ENCODE data around the gene PPP2R3B. TPM values are rescaled to one million over a fixed set of nuclear protein-coding genes. Genes with fewer than 3 reads are reported as not detected.
"Not testable (repeated sequence)": the region's sequence is repeated elsewhere in the genome, so short reads cannot be mapped to it uniquely, and the experiment has no call there.

The PPP2R3B gene
- total and polyA plus RNA-seq, 9 donors = 144 to 285 (median 257) TPM

DNA sequence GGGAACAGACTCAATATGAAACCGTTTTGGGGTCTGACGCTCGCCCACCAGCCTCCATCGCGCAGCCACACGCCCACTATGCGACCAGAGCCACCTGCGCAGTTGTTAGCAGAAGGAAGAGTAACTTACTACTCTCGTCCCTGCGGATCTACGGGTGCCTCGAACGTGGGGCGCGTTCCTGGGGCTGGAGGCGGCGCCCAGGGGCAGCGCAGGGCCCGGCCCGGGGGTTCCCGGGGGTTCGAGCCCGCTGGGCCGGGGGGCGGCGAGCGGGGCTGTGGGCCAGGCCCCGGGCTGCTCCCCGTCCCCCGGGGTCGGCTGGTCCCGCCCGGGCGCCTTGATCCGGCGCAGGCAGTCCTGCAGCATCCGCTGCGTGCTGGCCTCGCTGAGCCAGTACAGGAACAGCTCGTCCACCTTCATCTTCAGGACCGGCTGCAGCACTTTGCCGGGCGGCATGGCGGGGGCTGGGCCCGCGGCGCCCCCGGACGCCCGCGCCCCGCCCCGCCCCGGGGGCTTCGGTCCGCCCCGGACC lies 404 bp downstream of the PPP2R3B start:
- Histone ChIP-seq H3K27me3 (ENCODE audit: control insufficient read depth, insufficient read depth, low read length) (no peaks in the 10 kb centered on the region), H3K9me3 (replicated peaks; ENCODE audit: control insufficient read depth, low read depth, low read length) (no peaks in the 10 kb centered on the region), H3K36me3 (ENCODE audit: control insufficient read depth, insufficient read depth, low read length) (peaks cover 2% of the 10 kb centered on the region), H3K4me1 (ENCODE audit: control insufficient read depth, insufficient read depth, low read length) (peaks cover 6% of the 10 kb centered on the region), H3K4me3 (ENCODE audit: low read length) (peak overlapping the region; percentile 90), H3K27ac (ENCODE audit: low read length) (no peak overlapping the region)
- DNase-seq = peak; percentile 22
- under 1% methylated on average over 52 of the region's 57 CpGs for WGBS (ENCODE audit: insufficient coverage)

DNA sequence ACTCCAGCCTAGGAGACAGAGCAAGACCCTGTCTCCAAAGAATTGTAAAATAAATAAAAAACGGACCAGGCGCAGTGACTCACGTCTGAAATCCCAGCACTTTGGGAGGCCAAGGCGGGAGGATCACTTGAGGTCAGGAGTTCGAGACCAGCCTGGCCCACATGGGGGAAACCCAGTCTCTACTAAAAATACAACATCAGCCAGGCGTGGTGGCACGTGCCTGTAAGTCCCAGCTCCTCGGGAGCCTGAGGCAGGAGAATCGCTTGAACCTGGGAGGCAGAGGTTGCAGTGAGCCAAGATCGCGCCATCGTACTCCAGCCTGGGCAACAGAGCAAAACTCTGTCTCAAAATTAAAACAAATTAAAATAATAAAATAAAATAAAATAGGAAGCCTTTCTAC lies 971 bp downstream of the PPP2R3B start:
- not testable (repeated sequence) for DNase-seq; H3K4me1 ChIP-seq (ENCODE audit: control insufficient read depth, insufficient read depth, low read length); H3K27me3 ChIP-seq (ENCODE audit: control insufficient read depth, insufficient read depth, low read length); H3K36me3 ChIP-seq (ENCODE audit: control insufficient read depth, insufficient read depth, low read length); H3K27ac ChIP-seq (ENCODE audit: low read length); H3K9me3 ChIP-seq (replicated peaks; ENCODE audit: control insufficient read depth, low read depth, low read length)
- 64% methylated on average over 9 of the region's 12 CpGs for WGBS (ENCODE audit: insufficient coverage)
- peak overlapping the region; percentile 90 for H3K4me3 ChIP-seq (ENCODE audit: low read length)

DNA sequence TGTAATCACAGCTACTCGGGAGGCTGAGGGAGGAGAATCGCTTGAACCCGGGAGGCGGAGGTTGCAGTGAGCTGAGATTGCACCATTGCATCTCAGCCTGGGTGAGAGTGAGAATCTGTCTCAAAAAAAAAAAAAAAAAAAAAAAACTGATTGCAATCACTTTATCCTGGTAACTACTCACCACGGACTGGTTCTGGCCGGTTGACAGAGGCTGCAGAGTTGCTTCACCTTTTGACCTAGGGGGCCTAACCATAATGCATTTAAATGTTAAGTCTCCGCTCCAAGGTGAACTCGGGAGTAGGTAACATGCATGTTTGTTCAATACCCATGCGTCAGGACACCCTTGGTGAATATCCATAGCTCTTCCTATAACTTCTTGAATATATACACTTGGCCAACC lies 1.8 kb downstream of the PPP2R3B start:
- Histone ChIP-seq H3K27me3 (ENCODE audit: control insufficient read depth, insufficient read depth, low read length) (no peaks in the 10 kb centered on the region), H3K27ac (ENCODE audit: low read length) (no peak overlapping the region), H3K9me3 (replicated peaks; ENCODE audit: control insufficient read depth, low read depth, low read length) (no peaks in the 10 kb centered on the region), H3K4me1 (ENCODE audit: control insufficient read depth, insufficient read depth, low read length) (peaks cover 6% of the 10 kb centered on the region), H3K4me3 (ENCODE audit: low read length) (no peak overlapping the region), H3K36me3 (ENCODE audit: control insufficient read depth, insufficient read depth, low read length) (peaks cover 2% of the 10 kb centered on the region)
- no peak for DNase-seq
- WGBS (ENCODE audit: insufficient coverage) = 76% methylated on average over 5 of the region's 9 CpGs

DNA sequence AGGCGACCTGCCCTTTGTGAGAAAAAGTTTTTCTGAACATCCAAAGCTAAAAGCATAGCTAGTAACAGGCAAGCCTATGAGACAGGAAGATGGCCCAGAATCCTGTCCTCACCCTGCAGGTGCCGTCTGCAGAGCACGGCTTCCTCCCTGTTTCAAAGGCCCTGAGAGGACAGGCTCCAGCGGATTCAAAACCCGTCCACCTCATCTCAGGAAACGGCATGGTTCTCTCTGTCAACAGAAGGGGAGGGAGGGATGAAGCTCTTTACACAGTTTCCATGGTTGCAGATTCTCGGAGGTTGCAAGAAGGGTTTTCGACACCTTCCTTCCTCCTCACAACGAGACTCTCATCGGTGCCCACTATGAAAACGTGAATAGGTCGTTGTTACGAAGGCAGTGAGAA lies 8.3 kb downstream of the PPP2R3B start:
- Histone ChIP-seq H3K27ac (ENCODE audit: low read length) (no peak overlapping the region), H3K4me1 (ENCODE audit: control insufficient read depth, insufficient read depth, low read length) (peaks cover 17% of the 10 kb centered on the region), H3K36me3 (ENCODE audit: control insufficient read depth, insufficient read depth, low read length) (peaks cover 2% of the 10 kb centered on the region), H3K27me3 (ENCODE audit: control insufficient read depth, insufficient read depth, low read length) (peaks cover 21% of the 10 kb centered on the region), H3K4me3 (ENCODE audit: low read length) (no peak overlapping the region), H3K9me3 (replicated peaks; ENCODE audit: control insufficient read depth, low read depth, low read length) (no peaks in the 10 kb centered on the region)
- WGBS (ENCODE audit: insufficient coverage) = 96% methylated on average over 8 of the region's 13 CpGs
- no peak for DNase-seq

DNA sequence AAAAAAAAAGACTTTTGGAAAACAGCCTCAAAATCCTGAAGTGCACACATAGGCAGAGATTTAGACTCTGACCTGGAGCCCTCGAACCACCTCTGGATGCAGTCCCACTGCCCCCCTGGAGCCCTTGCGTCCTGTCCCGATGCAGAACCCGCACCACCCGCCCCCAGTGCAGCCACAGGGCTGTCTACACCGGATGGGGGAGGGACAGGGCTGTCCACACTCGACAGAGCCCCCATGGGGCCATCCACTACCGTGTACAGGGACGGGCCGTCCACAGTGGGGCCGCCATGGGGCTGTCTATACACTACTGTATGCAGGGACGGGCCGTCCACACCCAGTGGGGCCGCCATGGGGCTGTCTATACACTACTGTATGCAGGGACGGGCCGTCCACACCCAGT lies 10.5 kb downstream of the PPP2R3B start:
- WGBS (ENCODE audit: insufficient coverage) = 87% methylated on average over 7 of the region's 16 CpGs
- peaks cover 22% of the 10 kb centered on the region for H3K4me1 ChIP-seq (ENCODE audit: control insufficient read depth, insufficient read depth, low read length)

DNA sequence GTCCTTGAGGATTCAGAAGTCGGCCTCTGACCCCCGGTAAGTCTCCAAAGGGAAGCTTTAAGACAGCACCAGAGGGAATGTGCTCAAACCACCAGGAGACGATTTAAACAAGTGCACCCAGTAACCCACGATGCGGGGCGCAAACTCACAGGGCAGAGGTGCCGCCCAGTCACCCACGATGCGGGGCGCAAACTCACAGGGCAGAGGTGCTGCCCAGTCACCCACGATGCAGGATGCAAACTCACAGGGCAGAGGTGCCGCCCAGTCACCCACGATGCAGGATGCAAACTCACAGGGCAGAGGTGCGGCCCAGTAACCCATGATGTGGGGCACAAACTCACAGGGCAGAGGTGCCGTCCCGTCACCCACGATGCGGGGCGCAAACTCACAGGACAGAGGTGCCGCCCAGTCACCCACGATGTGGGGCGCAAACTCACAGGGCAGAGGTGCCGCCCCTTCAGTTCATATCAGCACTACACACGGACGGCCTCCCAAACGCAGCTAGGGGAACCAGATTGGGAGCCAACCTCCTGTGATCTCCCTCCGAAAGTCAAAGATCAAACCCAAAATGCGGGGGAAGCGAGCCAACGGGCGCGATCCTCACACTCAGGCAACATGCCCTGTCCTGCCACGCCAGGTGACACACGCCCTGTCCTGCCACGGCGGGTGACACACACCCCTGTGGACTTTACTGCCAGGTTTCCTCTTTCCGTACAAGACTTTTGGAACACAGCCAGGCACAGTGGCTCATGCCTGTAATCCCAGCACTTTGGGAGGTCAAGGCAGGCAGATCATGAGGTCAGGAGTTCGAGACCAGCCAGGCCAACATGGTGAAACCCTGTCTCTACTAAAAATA lies 11.3 kb downstream of the PPP2R3B start:
- Histone ChIP-seq H3K36me3 (ENCODE audit: control insufficient read depth, insufficient read depth, low read length) (no peaks in the 10 kb centered on the region), H3K27ac (ENCODE audit: low read length) (no peak overlapping the region), H3K4me3 (ENCODE audit: low read length) (no peak overlapping the region), H3K4me1 (ENCODE audit: control insufficient read depth, insufficient read depth, low read length) (peaks cover 25% of the 10 kb centered on the region), H3K9me3 (replicated peaks; ENCODE audit: control insufficient read depth, low read depth, low read length) (no peaks in the 10 kb centered on the region), H3K27me3 (ENCODE audit: control insufficient read depth, insufficient read depth, low read length) (peaks cover 35% of the 10 kb centered on the region)
- WGBS (ENCODE audit: insufficient coverage) = 82% methylated on average over 36 of the region's 38 CpGs
- DNase-seq = no peak

More for the DNA sequence above, 10.5 kb downstream of the PPP2R3B start:
- not testable (repeated sequence) for H3K27ac ChIP-seq (ENCODE audit: low read length); DNase-seq; H3K36me3 ChIP-seq (ENCODE audit: control insufficient read depth, insufficient read depth, low read length); H3K9me3 ChIP-seq (replicated peaks; ENCODE audit: control insufficient read depth, low read depth, low read length); H3K4me3 ChIP-seq (ENCODE audit: low read length)
- peaks cover 35% of the 10 kb centered on the region for H3K27me3 ChIP-seq (ENCODE audit: control insufficient read depth, insufficient read depth, low read length)

DNA sequence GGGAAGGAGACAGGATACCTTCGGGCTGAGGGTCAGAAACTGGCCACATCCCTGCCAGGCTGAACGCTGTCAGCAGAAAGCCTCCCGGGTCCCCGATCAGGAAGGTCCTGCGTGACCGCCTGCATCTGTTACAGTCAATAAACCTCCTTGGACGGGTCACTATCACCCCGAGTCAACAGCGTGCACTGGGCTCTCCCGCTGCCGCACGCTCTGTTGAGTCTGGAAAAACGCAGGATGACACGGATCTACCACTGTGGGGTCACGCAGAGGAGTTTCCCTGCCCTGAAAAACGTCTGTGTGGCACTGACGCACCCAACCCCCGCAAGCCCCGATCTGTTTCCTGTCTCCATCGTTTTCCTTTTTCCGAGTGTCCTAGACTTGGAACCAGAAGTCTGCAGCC lies 12.1 kb downstream of the PPP2R3B start:
- DNase-seq = peak; percentile 46
- no peaks in the 10 kb centered on the region for H3K36me3 ChIP-seq (ENCODE audit: control insufficient read depth, insufficient read depth, low read length)
- peak overlapping the region; percentile 75 for H3K27ac ChIP-seq (ENCODE audit: low read length)
- peaks cover 32% of the 10 kb centered on the region for H3K4me1 ChIP-seq (ENCODE audit: control insufficient read depth, insufficient read depth, low read length)
- H3K4me3 ChIP-seq (ENCODE audit: low read length) = peak overlapping the region; percentile 51
- 7% methylated on average over 21 of the region's 21 CpGs for WGBS (ENCODE audit: insufficient coverage)
- H3K9me3 ChIP-seq (replicated peaks; ENCODE audit: control insufficient read depth, low read depth, low read length) = no peaks in the 10 kb centered on the region
- H3K27me3 ChIP-seq (ENCODE audit: control insufficient read depth, insufficient read depth, low read length) = peaks cover 35% of the 10 kb centered on the region

DNA sequence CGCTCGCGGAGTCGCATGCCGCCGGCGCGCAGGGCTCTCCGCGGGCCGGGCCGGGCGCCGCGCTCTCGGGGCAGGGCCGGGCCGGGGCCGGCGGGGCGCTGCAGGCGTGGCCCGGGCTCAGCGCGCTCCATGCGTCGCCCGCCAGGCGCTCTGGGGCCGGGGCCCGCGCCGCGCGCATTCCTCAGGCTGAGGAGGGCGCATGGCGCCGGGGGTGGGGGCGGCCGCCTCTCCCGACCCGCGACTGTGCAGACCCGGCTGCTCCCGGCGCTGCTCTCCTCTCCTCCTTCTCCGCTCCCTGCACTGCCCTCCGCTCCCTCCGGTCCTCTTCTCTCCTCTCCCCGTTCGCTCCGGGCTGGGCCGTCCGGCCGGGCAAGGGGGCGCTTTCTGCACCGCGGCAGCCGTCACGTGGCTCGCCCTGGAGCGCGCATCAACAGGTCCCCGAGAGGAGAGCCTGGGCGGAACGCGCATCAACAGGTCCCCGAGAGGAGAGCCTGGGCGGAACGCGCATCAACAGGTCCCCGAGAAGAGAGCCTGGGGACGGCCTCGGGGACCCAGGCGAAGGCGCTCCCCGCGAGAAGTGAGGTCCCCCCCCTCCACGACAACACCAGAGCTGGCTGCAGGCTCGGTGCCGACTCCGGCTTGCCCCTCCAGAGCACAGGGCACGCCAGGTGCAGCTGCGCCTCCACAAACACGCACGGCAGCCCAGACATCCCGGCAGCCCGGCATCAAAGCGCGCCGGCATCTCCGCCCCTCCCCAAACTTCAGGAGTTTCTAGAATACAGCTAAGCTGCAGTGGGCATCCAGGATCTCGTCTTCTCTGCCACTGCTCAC lies 12.9 kb downstream of the PPP2R3B start:
- Histone ChIP-seq H3K4me1 (ENCODE audit: control insufficient read depth, insufficient read depth, low read length) (peaks cover 40% of the 10 kb centered on the region), H3K27ac (ENCODE audit: low read length) (peak overlapping the region; percentile 75), H3K9me3 (replicated peaks; ENCODE audit: control insufficient read depth, low read depth, low read length) (no peaks in the 10 kb centered on the region), H3K4me3 (ENCODE audit: low read length) (peak overlapping the region; percentile 54), H3K36me3 (ENCODE audit: control insufficient read depth, insufficient read depth, low read length) (no peaks in the 10 kb centered on the region), H3K27me3 (ENCODE audit: control insufficient read depth, insufficient read depth, low read length) (peaks cover 35% of the 10 kb centered on the region)
- WGBS (ENCODE audit: insufficient coverage) = under 1% methylated on average over 79 of the region's 93 CpGs
- peak; percentile 45 for DNase-seq

DNA sequence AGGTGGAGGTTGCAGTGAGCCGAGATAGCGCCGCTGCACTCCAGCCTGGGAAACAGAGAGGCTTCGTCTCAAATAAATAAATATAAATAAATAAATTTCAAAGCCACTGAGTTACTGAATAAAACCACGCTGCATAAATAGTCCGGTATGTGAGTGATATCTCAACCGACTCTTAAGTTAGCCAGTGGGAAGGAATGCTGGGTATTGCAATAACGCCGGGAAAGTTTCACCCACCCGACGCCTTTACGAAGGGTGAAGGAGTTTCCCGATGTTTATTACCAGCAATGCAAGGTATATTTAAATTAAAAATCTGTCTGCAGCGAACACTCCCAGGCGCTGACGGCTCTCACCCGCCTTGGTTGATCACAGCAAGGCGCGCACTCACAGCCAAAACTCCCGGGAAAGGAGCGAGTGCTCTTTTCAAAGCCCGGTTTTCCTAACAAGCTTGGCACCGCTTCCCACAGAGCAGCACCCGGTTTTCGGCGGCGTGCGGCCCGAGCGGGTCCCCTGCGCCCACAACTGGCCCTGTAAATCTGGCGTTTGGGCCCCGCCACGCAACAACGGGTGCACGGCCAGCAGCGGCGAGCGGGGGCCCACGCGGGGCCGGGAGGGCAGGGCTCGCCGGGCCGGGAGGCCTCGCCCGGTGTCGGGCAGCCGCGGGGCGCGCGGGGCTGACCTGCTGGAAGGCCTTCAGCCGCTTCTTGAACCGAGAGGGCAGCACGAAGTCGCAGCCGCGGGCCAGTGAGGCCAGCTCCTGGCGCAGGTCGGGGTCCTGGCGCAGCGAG lies 13.7 kb downstream of the PPP2R3B start:
- whole genome bisulfite sequencing (ENCODE audit: insufficient coverage) = 6% methylated on average over 56 of the region's 63 CpGs
- no peaks in the 10 kb centered on the region for H3K9me3 ChIP-seq (replicated peaks; ENCODE audit: control insufficient read depth, low read depth, low read length)
- H3K27me3 ChIP-seq (ENCODE audit: control insufficient read depth, insufficient read depth, low read length) = peaks cover 35% of the 10 kb centered on the region
- peaks cover 43% of the 10 kb centered on the region for H3K4me1 ChIP-seq (ENCODE audit: control insufficient read depth, insufficient read depth, low read length)
- no peak for DNase-seq
- peak overlapping the region; percentile 88 for H3K27ac ChIP-seq (ENCODE audit: low read length)
- peak overlapping the region; percentile 54 for H3K4me3 ChIP-seq (ENCODE audit: low read length)
- no peaks in the 10 kb centered on the region for H3K36me3 ChIP-seq (ENCODE audit: control insufficient read depth, insufficient read depth, low read length)

Data from muscle of leg (tissue), 11 donors.